H54 (cell line): Measurements from ENCODE around the gene LGR5.

Experiments
- DNase-seq: peaks from one replicate; pipeline ENCODE4 v3.0.0; 2011; ENCODE audit warnings: low spot score, mixed read lengths; ENCODE audit not compliant: insufficient read length
- FAIRE-seq: peaks from 3 replicates; lab custom pipeline; 2011; peaks lifted over from hg19 to GRCh38; lab: Jason Lieb, UNC
- POLR2A ChIP-seq: IDR thresholded peaks from 2 replicates; pipeline ENCODE4 v1.6.1; 2011; ENCODE audit warnings: low read depth, mild to moderate bottlenecking, low read length

LGR5 gene

GRCh38 chr12:71439613-71440344 is at the start of gene LGR5:
LGR5 (plus strand) TSS chr12:71439798; CDS start chr12:71440081, 283 bp downstream.
- DNase-seq (no peak), FAIRE-seq (no peak)
- peak; percentile 81 for TF ChIP-seq POLR2A

DNA sequence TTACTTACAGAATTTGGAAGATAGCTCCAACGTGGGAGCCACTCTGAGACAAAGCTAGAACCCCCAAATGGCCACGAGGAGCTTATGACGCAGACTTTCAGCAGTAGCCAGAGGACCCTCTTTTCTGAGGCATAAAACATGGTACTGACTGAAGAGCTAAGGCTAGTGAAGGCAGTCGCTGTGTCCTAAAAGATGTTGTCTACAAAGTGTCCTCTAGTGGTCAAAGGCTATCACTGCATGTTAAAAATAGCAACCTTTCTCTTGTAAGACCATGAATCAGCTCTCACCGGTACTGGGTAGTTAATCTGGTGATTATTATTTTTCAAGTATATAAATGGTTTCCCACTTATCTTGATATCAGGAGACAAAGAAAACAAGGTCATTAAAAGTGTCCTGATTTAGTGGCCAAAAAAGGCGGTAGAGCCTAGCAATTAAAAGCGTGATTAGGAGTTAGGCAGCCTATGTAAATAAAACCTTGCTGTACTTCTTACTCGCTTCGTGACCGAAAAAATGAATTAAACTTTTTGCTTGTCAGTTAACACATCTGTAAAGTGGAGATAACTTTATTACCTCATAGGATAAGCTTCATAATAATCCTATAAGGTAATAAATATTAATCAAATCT is 47.0 kb upstream of the LGR5 start:
- FAIRE-seq = peak; percentile 91
- peak; percentile 36 for DNase-seq
- no peak for TF ChIP-seq POLR2A

- DNase-seq = no peak
- no peak for TF ChIP-seq POLR2A
- peak; percentile 11 for FAIRE-seq
Measured at GRCh38 chr12:71393625-71394024, 46.0 kb upstream of the LGR5 start.

DNA sequence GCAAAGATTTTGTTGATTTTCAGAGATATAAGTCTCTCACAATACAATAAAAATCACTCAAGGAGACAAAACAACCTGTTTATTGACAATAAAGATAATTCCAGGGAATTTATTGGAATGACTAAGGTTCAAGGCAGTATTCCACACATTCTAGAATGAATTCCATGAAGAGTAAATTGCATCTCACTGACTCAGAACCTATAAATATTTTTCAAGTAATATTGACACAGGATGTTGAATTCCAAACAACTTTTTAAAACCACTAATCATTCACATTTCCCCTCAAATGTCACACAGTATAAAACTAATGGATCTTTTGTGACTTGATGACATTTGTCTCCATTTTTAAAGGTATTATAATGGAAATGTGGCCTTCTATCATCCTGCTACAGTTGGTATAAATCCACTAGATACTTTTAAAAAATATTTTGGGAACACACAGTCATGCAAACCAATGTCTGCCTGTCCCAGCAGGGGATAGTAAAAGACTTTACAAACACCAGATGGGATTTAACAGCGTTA is 42.1 kb upstream of the LGR5 start:
- FAIRE-seq = peak; percentile 30
- DNase-seq = no peak
- TF ChIP-seq POLR2A = no peak

- no peak for TF ChIP-seq POLR2A
- FAIRE-seq (no peak), DNase-seq (no peak)
Measured at GRCh38 chr12:71399197-71399596, 40.4 kb upstream of the LGR5 start.

GRCh38 chr12:71400481-71400880 is 39.1 kb upstream of the LGR5 start:
- no peak for DNase-seq
- no peak for FAIRE-seq
- TF ChIP-seq POLR2A = no peak

DNA sequence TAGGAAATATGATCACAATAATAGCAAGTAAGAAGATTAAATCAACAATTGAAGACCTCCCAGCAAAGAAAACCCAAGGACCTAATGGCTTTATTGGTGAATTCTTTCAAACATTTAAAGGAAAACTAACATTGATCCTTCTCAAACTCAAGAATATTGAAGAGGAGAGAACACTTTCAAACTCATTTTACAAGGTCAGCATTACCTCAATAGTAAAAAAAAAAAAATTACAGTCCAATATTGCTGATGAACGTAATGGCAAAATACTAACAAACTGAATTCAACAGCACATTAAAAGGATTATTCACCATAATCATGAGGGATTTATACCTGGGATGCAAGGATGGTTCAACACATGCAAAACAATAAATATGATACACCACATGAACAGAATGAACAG is 33.7 kb upstream of the LGR5 start:
- FAIRE-seq (no peak), DNase-seq (no peak)
- TF ChIP-seq POLR2A = no peak

DNA sequence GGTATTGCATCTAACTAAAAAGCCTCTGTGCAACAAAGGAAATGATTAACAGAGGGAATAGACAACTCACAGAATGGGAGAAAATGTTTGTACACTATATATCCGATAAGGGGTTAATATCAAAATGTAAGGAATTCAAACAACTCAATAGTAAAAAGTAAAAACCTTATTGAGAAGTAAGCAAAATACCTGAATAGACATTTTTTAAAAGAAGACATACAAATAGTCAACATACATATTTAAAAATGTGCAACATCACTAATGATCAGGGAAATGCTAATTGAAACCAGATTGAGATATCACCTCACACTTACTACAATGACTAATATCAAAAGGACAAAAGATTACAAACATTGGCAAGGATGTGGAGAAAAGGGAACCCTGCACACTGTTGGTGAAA is 31.9 kb upstream of the LGR5 start:
- FAIRE-seq (no peak), DNase-seq (no peak)
- TF ChIP-seq POLR2A = no peak

DNA sequence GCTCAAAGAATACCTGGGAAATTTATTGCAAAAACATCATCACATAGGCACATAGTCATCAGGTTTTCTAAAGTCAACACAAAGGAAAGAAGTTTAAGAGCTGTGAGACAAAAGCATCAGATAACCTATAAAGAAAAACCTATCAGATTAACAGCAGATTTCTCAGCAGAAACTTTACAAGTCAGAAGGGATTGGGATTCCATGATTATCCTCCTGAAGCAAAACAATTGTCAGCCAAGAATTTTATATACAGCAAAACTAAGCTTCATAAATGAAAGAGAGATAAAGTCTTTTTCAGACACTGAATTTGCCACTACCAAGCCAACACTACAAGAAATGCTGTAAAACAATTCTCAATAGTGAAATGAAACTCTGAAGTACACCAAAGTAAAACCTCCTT is 28.8 kb upstream of the LGR5 start:
- DNase-seq (no peak), FAIRE-seq (no peak)
- no peak for TF ChIP-seq POLR2A

DNA sequence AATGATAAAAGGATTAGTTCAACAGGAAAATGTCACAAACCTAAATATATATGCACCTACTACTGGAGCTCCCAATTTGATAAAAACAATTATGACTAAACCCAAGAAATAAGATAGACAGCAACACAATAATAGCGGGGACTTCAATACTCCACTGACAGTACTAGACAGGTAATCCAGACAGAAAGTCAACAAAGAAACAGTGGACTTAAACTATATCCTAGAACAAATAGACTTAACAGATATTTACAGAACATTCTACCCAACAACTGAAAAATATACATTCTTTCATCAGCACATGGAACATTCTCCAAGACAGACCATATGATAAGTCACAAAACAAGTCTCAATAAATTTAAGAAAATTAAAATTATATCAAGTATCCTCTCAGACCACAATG is 28.0 kb upstream of the LGR5 start:
- TF ChIP-seq POLR2A = no peak
- DNase-seq = no peak
- no peak for FAIRE-seq

DNA sequence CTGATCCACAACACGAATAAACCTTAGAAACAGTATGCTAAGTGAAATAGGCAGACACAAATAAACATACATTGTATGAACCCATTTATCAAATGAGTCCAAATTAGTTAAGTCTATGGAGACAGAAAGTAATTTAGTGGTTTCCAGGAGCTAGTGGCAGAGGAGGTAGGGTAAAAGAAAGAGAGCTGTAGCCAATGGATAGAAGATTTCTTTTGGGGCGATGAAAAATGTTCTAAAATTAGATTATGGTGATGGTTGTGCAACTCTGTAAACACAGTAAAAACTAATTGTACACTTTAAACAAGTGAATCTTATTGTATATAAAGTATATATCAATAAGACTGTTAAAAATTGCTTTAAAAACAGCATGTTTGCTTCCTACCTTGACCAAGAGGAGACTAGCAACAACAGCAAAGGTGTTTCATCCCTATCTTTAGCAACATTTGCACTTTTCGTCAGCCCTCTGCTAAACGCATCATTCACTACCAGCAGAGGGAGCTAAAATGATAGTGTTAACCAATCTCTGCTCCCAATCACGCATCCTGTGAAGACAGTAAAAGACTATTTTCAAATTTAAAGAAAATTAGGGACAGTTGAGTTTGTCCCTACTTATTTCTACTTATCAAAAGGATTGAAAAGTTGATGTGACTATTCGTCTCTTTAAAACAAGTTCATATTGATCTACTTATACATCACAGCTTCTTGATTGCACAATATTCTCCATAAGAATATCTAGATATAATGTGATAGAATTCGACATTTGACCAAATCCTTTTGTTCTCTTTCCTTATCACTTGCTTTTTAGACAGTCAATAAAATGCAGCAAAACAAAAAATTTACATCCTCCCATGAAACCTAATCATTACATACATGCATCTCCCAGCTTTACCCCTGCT is 24.0 kb upstream of the LGR5 start:
- no peak for TF ChIP-seq POLR2A
- DNase-seq (no peak), FAIRE-seq (peak; percentile 80)

DNA sequence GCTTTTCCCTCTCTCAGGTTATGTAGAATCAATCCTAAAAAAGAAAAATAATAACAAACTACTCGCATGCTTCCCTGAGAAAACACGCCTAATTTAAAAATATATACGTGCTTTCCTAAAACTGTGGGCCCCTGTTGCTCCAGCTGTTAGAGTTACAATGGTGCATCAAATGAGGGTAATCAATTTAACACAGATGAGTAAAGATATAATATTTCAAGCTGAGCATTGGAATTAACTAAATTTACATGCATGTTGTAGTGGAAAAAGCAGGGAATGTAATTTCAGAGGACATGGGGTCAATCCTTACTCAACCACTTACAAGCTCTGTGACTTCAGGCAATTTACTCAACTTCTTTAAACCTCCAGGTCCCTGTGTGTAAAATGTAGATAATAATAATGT is 22.4 kb upstream of the LGR5 start:
- DNase-seq = no peak
- TF ChIP-seq POLR2A = no peak
- no peak for FAIRE-seq

DNA sequence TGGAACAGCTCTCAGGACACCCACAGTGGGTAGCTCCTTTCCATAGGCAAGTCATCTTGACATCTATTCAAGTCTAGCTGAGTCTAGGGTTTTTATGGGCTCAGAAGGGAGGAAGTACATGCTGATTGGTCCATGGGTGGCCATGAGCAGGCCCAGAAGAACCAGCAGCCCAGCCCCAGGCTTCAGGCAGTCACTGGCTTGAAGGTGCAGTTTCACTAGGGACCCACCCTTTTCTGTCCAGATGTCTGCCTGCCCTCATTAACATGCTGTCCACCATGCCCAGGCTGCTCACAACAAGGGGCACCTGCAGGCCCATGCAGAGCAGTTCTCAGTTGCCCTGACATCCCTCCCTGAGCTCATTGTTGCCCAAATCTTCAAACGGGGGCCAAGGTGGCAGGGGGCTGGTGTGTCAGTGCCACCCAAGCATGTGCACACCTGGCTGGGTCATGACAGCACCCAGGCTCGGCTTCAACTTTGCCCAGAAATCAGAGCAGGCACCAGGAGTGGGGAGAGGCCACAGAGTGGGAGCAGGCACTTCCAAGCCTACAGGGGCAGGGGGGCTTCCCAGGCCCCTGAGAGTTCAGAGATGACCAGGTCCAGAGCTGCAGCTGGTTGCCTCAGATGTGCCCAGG is 18.7 kb upstream of the LGR5 start:
- no peak for DNase-seq
- no peak for TF ChIP-seq POLR2A
- no peak for FAIRE-seq
